Measurements from ENCODE around the gene ETV6.

DNA sequence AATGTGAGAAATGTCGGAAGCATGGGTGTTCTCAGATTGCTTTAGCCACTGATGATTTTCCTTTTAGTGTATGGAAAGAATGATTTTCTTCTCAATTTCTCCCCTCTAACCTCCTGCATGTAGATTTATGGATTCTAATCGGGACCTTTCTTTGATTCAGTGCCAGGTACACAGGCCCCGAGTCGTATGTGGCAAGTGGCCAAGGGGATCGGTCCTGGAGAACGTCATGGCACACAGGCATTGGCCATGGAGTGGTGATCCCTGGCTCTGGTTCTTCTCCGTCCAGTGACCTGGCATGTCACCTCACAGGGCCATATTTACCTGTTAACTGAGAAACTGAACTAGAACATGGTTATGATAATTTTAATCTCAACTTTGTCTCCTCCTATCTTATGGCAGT lies 58.1 kb downstream of the ETV6 start:
- TF ChIP-seq POLR2A (IDR thresholded peaks at IDR 0.05), result no peak
- TF ChIP-seq, protein P1, sequence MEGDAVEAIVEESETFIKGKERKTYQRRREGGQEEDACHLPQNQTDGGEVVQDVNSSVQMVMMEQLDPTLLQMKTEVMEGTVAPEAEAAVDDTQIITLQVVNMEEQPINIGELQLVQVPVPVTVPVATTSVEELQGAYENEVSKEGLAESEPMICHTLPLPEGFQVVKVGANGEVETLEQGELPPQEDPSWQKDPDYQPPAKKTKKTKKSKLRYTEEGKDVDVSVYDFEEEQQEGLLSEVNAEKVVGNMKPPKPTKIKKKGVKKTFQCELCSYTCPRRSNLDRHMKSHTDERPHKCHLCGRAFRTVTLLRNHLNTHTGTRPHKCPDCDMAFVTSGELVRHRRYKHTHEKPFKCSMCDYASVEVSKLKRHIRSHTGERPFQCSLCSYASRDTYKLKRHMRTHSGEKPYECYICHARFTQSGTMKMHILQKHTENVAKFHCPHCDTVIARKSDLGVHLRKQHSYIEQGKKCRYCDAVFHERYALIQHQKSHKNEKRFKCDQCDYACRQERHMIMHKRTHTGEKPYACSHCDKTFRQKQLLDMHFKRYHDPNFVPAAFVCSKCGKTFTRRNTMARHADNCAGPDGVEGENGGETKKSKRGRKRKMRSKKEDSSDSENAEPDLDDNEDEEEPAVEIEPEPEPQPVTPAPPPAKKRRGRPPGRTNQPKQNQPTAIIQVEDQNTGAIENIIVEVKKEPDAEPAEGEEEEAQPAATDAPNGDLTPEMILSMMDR (IDR thresholded peaks at IDR 0.05), result no peak

Data from lower leg skin (tissue), 3 donors.